Right lobe of liver (tissue), 4 donors: Measurements from ENCODE around the gene MRPS18A.

Source experiments
- POLR2A ChIP-seq: fragments of 450-650 bp; IDR thresholded peaks from one replicate; pipeline ENCODE4 v1.6.1; 2017; ENCODE audit warnings: antibody characterized with exemption, mild to moderate bottlenecking
- TF ChIP-seq, protein P1 (sequence below), 4 donors: fragments of 200-600 bp in 3 of 4; fragments of 450-650 bp in 1 of 4; IDR thresholded peaks; one replicate each; pipeline versions ENCODE4 v1.5.1 to v1.8.0; 2016 to 2022; ENCODE audit warnings: antibody characterized with exemption in 4 of 4, mild to moderate bottlenecking in 2 of 4
- donor health status: DM: no; HTN: no; CAD: no.
- donor health status: DM: no; HTN: no; CAD: no.
- donor health status: DM: no; HTN: yes; CAD: no.

DNA sequence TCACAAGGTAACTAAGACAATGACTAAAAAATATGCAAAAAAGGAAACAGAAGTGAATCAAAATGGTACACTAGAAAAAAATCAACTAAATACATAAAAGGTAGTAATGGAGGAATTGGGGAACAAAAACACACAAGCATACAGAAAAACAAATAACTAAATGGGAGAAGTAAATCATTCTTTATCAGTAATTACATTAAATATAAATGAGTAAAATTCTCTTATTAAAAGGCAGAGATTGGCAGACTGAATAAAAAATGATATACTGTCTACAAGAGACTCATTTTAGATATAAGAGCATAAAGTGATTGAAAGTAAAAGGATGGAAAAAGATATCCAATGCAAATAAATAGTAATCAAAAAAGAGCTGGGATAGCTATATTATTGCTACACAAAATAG is 43.0 kb upstream of the MRPS18A start:
- TF ChIP-seq, protein P1, sequence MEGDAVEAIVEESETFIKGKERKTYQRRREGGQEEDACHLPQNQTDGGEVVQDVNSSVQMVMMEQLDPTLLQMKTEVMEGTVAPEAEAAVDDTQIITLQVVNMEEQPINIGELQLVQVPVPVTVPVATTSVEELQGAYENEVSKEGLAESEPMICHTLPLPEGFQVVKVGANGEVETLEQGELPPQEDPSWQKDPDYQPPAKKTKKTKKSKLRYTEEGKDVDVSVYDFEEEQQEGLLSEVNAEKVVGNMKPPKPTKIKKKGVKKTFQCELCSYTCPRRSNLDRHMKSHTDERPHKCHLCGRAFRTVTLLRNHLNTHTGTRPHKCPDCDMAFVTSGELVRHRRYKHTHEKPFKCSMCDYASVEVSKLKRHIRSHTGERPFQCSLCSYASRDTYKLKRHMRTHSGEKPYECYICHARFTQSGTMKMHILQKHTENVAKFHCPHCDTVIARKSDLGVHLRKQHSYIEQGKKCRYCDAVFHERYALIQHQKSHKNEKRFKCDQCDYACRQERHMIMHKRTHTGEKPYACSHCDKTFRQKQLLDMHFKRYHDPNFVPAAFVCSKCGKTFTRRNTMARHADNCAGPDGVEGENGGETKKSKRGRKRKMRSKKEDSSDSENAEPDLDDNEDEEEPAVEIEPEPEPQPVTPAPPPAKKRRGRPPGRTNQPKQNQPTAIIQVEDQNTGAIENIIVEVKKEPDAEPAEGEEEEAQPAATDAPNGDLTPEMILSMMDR (IDR thresholded peaks at IDR 0.05): no peak
- TF ChIP-seq POLR2A: no peak
